HG03103 (cell line): ENCODE measurements around the gene ZCCHC9.
"Not testable (repeated sequence)": the region's sequence is repeated elsewhere in the genome, so short reads cannot be mapped to it uniquely, and the experiment has no call there.

Experiments used
- ATAC-seq: cut with Tn5 transposase; IDR thresholded peaks from one replicate; pipeline ENCODE4 v1.9.1; 2021; ENCODE audit warnings: low read depth; ENCODE audit not compliant: unreplicated experiment

ZCCHC9 gene

DNA sequence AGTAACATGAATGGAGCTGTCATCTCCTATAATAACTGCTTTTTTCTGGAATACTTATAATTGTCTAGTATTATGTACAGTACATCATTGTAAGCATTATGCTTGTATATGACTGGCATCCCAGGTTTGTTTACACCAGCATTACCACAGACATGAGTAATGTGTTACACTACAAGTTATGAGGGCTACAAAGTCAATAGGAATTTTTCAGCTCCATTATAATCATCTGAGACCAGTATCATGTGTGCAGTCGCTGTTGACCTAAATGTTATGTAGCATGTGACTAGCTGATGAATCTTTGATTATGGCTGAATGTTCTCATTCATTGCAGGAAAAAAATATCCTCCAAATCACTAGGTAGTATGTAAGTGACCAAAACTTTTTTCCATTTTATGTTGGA lies 2.2 kb downstream of the ZCCHC9 start:
- ATAC-seq, result no peak

GRCh38 chr5:81305785-81306184 lies 4.4 kb downstream of the ZCCHC9 start:
- no peak for ATAC-seq

DNA sequence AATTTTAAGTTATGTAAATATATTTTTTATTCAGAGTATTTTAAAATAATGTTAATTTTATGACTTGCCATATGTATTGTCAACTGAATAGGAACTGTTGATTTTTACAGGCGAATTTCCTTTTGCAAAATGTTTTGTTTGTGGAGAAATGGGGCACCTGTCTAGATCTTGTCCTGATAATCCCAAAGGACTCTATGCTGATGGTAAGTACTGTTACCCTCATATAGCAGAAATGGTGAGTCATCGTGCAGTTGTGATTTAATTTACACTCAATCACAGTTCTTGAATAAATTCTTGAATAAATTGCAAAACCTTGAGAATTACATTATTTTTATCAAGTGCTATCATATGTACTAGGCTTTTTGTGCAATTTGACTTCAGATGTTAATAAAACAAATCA lies 7.4 kb downstream of the ZCCHC9 start:
- ATAC-seq, result no peak

DNA sequence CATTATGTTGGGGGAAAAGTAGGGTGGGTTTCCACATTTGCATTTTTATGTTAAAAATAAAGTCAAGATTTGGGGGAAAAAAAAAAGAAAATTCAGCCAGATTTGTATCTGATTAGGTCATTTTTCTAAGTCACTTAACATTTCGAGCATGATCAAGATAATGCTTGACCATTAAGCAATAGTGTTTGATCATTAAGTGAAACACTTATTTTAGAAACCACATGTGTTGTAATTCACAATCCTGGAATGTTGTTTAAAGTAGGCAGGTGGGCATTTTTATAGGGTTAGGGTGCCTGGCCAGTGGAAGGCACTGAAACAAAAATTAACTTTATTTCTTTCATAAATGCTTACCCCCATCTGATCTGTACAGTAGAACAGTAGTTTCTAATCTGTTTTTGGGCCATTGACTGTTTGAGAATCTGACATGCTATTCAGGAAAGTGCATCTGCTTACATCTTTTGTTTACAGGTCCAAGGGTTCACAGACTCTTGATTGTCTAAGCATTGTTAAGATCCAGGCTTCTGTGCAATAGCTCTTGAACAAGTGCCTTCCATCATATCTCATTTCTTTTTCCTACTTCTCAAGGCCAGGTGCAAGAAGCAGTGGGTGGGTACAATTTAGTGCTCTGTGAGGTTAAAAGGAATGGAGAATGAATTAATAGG lies 9.1 kb downstream of the ZCCHC9 start:
- ATAC-seq, result no peak

DNA sequence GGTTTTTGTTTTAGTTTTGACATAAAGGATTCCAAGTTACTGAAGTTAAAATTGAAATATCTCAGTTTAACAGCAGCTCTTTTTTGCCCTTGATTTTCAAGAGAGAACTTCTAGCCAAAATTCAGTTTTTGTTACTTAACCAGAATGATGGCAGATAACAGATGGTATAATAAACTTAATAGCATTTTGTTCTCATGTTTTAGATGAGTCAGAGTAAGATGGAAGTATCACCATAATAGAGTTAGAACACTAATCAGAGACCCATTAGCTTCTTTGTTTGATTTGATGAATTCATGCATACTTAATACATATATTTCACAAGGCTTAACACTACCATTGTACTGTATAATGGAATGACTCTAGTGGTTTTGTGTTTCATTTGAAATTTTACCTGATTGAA lies 11.9 kb downstream of the ZCCHC9 start:
- ATAC-seq, result no peak

GRCh38 chr5:81313686-81314085 lies 12.3 kb downstream of the ZCCHC9 start:
- ATAC-seq, result no peak

DNA sequence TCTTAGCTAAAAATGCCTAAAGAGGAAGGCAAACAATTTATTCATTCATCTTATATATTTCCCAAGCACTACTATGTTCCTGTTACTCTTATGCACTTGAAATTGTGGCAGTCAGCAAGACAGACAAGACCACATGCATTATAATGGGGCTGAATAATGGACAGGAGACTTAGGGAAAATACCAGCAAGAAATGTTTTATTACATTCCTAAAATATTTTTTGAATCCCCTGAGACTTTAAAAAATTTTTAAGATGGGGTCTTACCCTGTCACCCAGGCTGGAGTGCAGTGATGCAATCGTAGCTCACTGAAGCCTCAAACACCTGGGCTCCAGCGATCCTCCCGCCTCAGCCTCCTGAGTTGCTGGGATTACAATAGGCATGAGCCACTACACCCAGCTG lies 13.2 kb downstream of the ZCCHC9 start:
- no peak for ATAC-seq

- no peak for ATAC-seq
Measured at GRCh38 chr5:81315336-81315735, 13.9 kb downstream of the ZCCHC9 start.

DNA sequence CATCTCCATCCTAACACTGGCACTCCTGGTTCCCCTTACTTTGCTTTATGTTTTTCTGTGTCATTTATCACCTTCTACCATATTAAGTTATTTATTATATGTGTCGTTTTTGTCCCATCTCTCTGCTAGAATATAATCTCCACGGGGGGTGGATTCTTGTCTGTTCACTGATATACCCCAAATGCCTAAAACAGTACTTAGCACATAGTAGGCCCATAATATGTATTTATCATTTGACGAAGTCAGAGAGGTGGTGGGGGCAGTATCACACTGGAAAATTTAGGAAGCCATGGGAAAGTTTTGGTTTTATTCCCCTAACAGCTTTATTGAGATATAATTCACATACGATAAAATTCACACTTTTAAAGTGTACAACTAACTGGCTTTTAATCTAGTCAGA lies 14.4 kb downstream of the ZCCHC9 start:
- no peak for ATAC-seq

GRCh38 chr5:81316571-81316970 lies 15.2 kb downstream of the ZCCHC9 start:
- no peak for ATAC-seq

GRCh38 chr5:81317536-81317935 lies 16.1 kb downstream of the ZCCHC9 start:
- no peak for ATAC-seq

DNA sequence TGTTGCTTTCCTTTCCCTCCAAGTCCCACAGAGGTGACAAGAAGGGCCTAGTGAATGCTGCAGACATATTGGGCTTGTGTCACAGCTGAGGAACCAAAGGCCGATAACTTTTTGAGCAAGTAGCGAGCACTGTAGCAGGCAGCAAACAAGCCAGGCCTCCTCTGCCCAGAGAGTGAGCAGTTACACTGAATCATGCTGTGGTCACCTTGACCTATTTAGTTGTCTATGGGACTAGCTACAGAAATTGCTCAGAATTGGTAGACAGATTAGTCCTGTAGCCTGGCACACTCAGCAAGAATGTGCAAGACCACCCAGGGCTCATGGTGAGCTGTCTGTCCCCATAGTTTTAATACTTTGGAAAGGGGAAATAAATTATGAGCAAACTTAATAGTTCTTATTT lies 25.2 kb downstream of the ZCCHC9 start:
- no peak for ATAC-seq

DNA sequence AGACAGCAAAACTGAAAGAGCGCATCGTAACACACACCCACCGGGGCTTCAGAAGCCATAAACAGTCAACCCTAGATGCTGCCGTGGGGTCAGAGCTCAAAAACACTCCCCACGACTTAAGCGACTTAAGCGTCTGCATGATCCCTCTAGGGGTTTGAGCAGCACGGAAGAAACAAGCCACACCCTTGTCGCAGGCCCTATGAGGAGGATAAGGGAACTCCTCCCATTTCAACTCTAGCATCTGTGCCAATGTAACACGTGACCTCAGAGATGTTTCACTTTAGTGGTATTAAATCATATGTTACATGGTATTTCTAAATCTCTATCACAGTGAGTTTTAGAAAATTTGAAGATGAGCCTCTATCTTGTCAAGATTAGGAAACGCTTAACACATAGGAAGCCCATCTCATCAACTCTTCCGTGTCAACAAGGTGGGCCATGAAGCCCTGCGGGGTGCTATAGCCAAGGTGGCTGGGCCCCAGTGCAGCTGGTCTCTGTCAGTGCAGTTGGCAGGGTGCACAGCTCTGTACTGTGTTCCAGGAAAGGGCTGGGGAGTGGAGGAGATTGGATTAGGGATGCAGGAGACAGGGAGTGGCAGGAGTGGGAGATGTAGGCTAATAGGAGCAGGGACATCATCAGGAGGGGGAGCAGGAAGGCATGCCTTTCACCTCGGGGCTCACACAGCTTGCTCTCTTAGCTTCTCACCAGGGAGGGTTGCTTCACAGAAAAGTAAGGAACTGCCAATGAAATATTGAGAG lies 33.1 kb downstream of the ZCCHC9 start:
- ATAC-seq, result no peak

DNA sequence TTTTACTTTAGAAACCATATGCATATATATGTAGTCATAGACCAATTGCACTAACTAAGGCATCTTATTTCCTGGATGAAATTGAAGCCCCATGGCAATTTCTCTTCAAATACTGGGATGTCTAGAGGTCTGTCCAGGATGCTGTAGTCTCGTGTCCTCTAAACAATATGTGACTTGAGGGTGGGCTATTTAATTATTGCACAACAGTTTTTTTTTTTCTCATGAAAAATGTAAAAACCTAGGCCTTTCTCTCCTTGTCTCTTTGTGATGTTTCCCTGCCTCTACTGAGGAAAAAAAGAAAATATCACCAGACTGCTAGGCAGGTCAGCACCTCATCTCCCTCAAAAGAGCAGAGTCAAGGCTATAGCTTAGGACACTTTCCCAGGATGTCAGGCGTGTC lies 34.6 kb downstream of the ZCCHC9 start:
- no peak for ATAC-seq

GRCh38 chr5:81336556-81336955 lies 35.2 kb downstream of the ZCCHC9 start:
- no peak for ATAC-seq

DNA sequence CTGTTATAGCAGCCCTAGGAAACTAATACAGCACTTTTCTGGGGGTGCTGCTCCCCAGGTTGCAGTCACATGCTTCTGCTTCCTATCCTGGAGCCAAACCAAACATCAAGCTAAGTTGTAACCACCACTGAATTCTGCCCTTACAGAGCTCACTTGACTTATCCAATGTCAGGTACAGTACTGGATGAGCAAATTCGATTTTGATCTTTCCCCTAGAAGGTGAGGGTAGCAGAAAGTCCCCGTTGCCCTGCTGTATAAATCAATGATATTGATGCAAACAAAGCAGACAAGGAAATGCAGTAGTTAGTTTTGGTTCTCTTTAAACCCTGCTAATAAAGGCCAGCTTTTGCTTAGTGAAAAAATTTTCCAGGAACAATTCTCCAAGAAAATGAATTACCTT lies 36.4 kb downstream of the ZCCHC9 start:
- no peak for ATAC-seq

DNA sequence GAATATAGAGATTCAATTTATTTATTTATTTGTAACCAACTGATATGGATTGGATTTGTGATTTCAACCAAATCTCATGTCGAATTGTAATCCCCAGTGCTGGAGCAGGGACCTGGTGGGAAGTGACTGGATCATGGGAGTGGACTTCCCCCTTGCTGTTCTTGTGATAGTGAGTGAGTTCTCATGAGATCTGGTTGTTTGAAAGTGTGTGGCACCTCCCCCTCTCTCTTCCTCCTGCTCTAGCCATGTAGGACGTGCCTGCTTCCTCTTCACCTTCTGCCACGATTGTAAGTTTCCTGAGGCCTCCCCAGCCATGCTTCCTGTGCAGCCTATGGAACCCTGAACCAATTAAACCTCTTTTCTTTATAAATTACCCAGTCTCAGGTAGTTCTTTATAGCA lies 36.8 kb downstream of the ZCCHC9 start:
- ATAC-seq, result not testable (repeated sequence)

DNA sequence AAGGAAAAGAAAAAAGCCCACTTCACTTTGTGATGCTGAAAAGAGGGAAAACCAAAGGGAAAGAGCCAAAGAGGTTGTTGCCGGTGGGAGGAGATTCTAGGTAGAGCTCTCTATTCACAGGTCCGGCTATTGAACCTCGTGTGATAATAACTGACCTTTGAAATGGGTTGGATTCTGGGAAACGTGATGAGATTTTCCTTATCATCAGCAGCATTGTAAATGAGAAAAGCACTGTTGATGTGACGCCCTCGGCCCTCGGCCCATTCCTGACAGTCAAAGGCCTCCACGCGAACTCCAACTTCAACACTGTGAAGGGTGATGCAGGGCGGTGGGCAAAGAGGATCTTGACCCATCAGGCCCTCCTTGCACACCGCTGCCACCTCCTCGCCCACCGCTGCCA lies 43.3 kb downstream of the ZCCHC9 start:
- no peak for ATAC-seq

DNA sequence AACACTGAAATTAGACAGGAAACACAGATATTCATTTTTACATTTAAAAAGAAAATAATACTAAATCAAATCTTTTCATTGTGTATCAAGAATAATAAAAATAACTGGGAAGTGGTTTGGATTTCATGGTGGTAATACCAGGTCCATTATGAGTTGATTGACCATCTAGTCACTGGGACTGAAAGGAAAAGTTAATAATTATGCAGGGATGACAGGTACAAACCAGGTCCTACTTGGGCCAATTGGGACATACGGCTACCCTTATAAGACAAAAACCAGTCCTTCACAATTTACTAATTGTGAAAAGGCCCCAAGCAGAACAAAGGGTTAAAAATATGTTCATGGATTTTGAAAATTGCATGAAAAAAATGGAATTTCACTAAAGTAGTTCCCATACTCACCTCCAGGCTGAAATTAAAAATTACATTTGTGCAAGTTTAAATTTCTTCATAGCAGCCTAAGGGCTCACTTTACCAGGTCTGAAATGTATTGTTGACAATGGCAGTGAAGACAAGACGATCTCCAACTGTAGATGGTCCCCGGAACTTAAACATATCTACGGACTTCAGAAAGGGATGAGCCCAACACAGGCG lies 44.1 kb downstream of the ZCCHC9 start:
- no peak for ATAC-seq

DNA sequence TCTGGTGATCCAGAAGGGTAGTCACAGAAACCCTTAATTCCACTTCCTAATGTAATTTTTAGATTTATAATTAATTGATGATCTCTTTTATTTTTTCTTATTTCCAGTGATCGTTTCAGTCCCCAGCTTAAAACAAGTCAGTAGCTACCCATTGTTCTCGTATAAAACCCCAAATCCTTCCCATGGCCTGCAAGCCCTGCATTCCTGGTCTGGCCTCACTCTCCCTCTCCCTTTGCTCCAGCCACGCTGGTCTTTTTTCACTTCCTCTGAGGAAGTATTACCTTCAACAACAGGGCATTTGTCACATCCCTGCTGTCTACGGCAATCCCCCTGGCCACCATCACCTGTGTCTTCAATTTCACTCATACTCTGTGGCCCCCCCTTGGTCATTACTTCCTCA lies 47.8 kb downstream of the ZCCHC9 start:
- no peak for ATAC-seq

GRCh38 chr5:81350507-81350906 lies 49.1 kb downstream of the ZCCHC9 start:
- no peak for ATAC-seq

DNA sequence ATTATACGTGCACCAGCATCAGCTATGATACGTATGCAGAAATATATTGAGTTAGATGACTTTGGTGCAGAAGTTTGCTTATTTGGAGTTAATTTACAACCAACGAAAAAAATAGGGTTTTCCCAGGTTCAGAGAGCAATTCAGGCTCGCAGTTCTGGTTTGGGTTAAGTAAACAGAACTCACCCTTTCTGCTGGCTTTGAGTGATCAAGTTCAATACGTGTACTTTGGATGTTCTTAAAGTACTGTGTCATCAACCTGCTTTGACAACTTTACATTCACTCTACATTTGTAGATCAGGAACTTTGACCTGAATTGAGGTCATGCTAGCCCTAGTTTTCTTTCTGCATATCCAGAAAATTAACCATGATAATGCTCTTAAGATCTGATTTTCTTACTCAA lies 51.8 kb downstream of the ZCCHC9 start:
- no peak for ATAC-seq
